Activated CD4-positive, alpha-beta T cell treated with anti-CD3 and anti-CD28 coated beads, Interleukin-2, amount 50 U/mL, for 48 hours (primary cell): ENCODE data around the gene SCYL2.
"Not testable (repeated sequence)": the region's sequence is repeated elsewhere in the genome, so short reads cannot be mapped to it uniquely, and the experiment has no call there.

Source experiments
- DNase-seq, 2 experiments: peaks; one replicate each; pipeline ENCODE4 v3.0.0-alpha.2; 2020

The SCYL2 gene

GRCh38 chr12:100329800-100330199 lies 62.8 kb downstream of the SCYL2 start:
- no peak for DNase-seq

- no peak for DNase-seq
Measured at GRCh38 chr12:100331871-100332270, 64.9 kb downstream of the SCYL2 start.

GRCh38 chr12:100332852-100333251 lies 65.9 kb downstream of the SCYL2 start:
- DNase-seq = no peak

GRCh38 chr12:100337299-100337698 lies 70.3 kb downstream of the SCYL2 start:
- no peak for DNase-seq

GRCh38 chr12:100337727-100338126 lies 70.8 kb downstream of the SCYL2 start:
- DNase-seq = no peak

GRCh38 chr12:100339071-100339470 lies 72.1 kb downstream of the SCYL2 start:
- DNase-seq = no peak

GRCh38 chr12:100342897-100343296 lies 75.9 kb downstream of the SCYL2 start:
- not testable (repeated sequence) for DNase-seq

GRCh38 chr12:100344351-100344750 lies 77.4 kb downstream of the SCYL2 start:
- DNase-seq = not testable (repeated sequence)

GRCh38 chr12:100345020-100345767 lies 78.2 kb downstream of the SCYL2 start:
- no peak for DNase-seq

GRCh38 chr12:100346660-100347059 lies 79.7 kb downstream of the SCYL2 start:
- DNase-seq = no peak

- no peak for DNase-seq
Measured at GRCh38 chr12:100348657-100349454, 81.9 kb downstream of the SCYL2 start.

- no peak for DNase-seq
Measured at GRCh38 chr12:100356644-100357223, 89.8 kb downstream of the SCYL2 start, which contains the start of gene SLC17A8. SLC17A8 (plus strand) TSS chr12:100357074; CDS start chr12:100357392, 318 bp downstream.

GRCh38 chr12:100359248-100359647 lies 92.3 kb downstream of the SCYL2 start:
- DNase-seq = no peak

- no peak for DNase-seq
Measured at GRCh38 chr12:100359822-100360221, 92.8 kb downstream of the SCYL2 start.

- DNase-seq = no peak
Measured at GRCh38 chr12:100360450-100360849, 93.5 kb downstream of the SCYL2 start.

- no peak for DNase-seq
Measured at GRCh38 chr12:100364324-100364723, 97.3 kb downstream of the SCYL2 start.

- no peak for DNase-seq
Measured at GRCh38 chr12:100365411-100365810, 98.4 kb downstream of the SCYL2 start.

- DNase-seq = no peak
Measured at GRCh38 chr12:100368066-100368465, 101.1 kb downstream of the SCYL2 start.

- DNase-seq = no peak
Measured at GRCh38 chr12:100371146-100371545, 104.2 kb downstream of the SCYL2 start.

GRCh38 chr12:100372853-100373640 lies 106.1 kb downstream of the SCYL2 start:
- DNase-seq = no peak

GRCh38 chr12:100375038-100375735 lies 108.2 kb downstream of the SCYL2 start:
- DNase-seq = no peak

- no peak for DNase-seq
Measured at GRCh38 chr12:100376161-100376560, 109.2 kb downstream of the SCYL2 start.
